ENCODE measurements around the gene ATG16L1.

GRCh38 chr2:233243348-233243747, 8.1 kb upstream of the ATG16L1 start:
- TF ChIP-seq CTCF (conservative IDR thresholded peaks at IDR 0.05; ENCODE audit: low read depth, low read length), result no peak
- no peak for TF ChIP-seq EZH2 (IDR thresholded peaks at IDR 0.05; ENCODE audit: borderline replicate concordance, low read depth, low read length, poor library complexity, severe bottlenecking)
